Stimulated activated CD4-positive, alpha-beta T cell treated with anti-CD3 and anti-CD28 coated beads, Interleukin-2, amount 100 ng/mL, for 4 hours (primary cell): ENCODE data around the gene PLCB1.
"Not testable (repeated sequence)": the region's sequence is repeated elsewhere in the genome, so short reads cannot be mapped to it uniquely, and the experiment has no call there.

ENCODE experiments used
- DNase-seq: peaks from one replicate; pipeline ENCODE4 v3.0.0-alpha.2; 2020; ENCODE audit warnings: low read depth

Gene PLCB1

DNA sequence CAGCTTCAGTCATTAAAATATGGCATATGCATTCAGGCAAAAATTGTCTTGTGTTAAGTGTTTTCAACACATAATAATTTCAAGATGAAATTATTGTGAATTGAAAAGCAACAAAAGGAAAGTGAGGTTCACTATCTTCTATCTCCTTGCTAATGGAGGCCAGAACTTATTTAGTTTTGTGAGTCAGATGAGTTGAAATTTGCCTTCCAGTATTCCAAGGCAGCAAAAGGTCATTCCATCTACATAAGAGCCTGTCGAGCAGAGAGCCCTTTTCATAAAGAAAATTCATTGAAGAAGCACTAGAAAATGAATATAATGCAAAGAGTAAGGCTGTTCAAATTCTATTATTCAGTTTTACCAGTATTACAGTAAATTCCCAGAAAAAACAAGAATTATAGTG, 274.3 kb downstream of the PLCB1 start:
- no peak for DNase-seq

DNA sequence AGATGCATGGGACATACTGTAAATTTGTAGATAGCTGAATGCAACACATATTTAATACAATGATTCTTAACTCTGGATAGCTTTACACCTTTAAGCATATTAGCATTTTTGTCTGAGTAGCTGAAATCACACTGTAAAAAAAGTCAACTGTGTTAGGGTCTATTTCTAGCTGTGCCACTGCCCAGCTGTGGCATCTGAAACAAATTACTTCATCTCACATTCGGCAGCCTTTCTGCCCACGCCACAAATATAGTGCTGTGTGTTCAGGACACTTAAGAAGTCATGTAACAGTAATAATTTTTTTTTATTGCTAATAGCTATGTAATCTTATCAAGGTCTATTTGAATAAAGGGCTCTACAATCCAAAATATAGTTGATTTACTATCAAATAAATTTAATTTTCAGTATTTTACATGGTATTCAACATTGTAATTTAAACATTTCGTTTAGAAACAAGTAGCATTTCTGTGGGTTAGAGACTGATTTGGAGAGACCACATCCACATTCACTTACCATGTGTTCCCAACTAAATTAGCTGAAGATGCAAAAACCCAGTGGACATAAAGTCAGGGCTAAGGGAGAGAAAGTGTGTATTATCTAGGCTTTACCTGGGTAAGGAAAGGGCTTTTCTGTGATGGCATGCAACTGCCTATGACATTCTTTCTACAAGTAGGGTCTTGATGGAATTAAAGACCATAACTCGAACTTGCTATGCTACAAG, 276.7 kb downstream of the PLCB1 start:
- DNase-seq: no peak

DNA sequence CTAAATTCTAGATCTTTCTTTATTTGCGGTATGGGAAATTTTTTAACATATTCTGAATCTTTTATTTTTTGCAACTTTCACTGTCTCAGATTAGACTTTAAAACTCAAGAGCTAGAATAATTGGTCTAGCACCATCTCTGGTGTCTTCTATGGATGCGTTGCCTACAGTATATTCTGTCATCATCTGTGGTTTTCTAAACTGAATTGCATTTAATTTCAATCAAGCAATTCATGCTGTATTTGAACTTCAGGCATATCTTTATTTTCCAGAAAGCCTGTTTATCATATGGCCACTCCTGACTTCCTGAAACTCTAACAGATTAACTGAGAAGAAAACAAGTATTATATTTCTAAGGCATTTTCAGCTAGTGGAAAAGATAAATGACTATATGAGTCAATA, 281.6 kb downstream of the PLCB1 start:
- DNase-seq: no peak

DNA sequence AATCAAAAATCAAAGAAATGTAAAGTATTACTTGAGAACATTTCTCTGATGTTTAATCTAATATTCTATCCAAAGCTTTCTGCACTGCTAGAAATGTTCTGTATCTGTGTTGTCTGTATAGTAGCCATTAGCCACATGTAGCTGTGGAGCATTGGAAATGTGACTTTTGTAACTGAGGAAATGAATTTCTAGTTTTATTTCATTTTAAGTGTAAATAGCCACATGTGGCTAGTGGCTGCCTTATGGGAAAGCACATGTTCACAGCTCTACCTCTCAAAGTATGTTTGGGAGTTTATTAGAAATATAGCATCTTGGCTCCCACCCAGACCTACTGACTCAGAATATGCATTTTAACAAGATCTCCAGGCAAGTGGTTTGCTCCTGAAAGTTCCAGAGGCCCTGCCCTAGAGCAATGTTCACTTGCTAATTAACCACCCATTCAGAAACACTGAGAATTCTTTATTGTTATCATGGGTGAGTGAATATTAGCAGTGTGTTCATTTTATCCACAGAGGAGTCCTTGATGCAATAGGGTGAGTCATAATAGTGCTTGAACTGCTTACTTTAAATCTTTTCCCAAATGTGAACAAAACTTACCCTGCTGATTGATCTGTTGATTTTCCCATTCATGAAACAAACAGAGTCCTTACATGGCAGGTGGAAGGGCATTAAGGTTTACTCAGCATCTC, 282.7 kb downstream of the PLCB1 start:
- no peak for DNase-seq

DNA sequence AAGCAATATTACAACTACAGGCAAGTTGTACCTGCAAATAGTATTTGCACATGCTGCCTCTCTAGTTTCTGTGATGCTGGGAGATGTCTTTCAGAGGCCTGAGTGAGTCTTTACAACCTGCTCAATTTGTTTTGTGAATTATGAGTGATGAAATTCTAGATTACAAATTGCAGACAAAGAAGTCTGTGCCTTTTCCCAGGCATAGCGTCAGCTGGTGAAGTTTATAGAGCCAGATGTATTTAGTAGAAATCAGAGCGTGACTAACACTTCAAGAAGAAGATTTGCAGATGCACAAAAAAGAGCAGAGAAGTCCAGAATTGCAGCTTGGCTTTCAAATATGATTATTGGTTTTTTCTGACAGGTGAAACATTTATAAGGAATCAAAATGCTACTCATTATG, 289.9 kb downstream of the PLCB1 start:
- DNase-seq: no peak

DNA sequence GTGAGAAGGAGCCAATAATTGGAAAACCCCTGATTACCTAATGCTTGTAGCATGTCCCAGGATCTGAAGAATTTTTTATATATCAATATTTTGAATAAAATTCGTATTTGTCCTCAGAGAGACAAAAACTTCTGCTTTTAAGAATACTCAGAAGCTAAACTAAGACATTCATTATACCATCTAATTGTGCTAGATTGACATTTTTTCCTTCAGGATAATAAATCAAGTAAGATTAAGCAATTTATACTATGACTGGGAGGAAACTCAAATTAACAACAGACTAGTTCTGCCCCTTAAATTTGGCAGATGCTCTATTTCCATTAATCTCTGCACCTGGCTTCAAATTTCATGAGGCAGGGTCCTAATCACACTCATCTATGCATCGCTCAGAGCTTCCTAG, 291.4 kb downstream of the PLCB1 start:
- no peak for DNase-seq

DNA sequence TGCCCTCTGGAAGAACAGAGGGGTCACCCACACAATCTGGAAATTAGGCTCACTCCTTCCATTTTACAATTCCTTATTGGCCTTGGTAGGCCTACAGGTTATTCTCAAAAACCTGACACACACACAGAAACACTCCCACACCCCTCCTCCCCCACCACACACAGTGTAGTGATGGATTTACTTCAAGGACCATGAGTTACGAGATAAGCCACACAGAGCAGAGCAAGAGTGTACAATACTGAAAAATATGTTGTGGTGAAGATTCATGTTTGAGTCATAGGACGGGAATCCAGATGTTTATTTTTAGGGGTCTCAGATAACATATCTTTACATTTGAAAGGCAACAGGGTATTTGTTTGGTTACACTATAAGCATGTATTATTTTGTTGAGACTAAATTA, 291.9 kb downstream of the PLCB1 start:
- no peak for DNase-seq

DNA sequence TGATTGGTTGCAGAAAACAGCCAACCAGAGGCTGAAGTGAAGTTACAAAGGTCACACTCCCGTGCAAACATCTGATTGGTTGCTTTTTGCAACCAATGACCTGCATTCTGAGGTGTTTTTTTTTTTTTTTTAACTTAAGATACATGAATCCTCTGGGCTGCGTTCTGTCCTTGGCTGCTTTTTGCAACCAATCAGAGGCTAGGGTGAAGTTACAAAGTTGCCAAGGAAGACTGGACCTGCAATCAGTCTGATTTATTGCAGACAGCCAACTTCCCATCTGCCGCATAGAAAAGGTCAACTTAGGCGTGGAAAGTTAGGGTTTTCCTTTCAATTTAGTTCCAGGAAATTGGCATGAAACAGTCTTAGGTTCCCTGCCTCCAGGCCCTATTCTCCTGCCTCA, 292.9 kb downstream of the PLCB1 start:
- DNase-seq: no peak

DNA sequence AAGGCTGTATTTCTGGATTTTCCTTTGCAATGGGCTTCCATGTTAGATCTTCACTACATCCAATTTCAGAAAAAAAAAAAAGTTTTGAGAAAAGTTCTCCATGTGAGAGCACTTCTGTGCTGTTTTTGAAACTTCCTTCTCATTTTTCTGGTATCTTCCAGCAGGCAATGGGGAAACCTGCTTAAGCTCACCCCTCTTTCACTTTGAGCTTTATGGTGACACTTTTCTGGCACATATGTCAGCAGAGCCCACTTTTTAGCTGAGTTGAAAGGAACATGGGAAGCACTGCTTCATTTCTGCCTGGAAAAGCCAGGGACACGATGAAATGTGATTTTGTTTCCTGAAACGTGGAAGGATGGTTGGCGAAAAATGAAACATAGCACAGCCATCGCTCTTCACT, 293.7 kb downstream of the PLCB1 start:
- no peak for DNase-seq

DNA sequence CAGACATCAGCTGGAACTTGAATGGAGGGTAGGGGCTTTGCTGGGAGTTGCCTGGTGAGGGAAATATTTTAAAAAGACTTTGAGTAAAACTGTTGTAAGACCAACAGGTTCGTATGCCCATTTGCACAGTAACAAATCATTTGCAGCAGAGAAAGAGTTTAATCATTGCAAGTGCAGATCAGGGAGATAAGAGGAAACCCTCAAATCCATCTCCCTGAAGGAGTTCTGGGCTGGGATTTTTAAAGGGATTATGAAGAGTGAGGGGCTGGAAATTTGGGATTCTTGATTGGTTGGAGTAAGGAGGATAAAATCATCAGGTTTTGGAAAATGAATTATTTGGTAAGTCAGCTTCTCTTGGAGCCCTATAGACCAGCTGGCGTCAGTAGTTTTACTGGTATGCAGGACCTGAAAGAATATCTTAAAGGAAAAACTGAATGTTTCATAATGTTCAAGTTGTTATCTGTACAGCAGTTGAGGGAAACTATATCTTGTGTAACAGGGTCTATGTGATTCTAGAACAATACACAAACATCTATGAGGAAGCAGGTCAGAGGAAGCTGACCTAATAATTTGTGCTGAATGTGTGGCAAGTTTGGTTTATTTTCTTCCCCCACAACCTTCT, 295.5 kb downstream of the PLCB1 start:
- DNase-seq: no peak

DNA sequence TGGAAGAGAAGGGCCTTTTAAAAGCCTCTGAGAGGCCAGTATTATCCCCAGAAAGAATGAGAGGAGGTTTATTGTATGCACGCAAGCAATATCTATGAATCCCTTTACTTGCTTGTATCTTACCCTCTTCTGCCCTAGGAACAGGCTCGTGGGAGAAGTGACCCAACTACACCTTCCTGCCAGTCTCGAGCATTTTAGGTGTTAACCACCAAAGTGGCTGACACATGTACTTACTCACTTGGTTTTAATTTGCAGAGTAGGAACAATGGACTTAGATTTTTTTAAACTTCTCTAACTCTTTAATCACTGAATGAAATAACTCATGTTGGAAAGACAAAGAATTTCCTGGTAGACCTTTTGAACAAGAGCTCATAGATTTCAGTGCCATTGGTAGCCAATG, 296.9 kb downstream of the PLCB1 start:
- no peak for DNase-seq

DNA sequence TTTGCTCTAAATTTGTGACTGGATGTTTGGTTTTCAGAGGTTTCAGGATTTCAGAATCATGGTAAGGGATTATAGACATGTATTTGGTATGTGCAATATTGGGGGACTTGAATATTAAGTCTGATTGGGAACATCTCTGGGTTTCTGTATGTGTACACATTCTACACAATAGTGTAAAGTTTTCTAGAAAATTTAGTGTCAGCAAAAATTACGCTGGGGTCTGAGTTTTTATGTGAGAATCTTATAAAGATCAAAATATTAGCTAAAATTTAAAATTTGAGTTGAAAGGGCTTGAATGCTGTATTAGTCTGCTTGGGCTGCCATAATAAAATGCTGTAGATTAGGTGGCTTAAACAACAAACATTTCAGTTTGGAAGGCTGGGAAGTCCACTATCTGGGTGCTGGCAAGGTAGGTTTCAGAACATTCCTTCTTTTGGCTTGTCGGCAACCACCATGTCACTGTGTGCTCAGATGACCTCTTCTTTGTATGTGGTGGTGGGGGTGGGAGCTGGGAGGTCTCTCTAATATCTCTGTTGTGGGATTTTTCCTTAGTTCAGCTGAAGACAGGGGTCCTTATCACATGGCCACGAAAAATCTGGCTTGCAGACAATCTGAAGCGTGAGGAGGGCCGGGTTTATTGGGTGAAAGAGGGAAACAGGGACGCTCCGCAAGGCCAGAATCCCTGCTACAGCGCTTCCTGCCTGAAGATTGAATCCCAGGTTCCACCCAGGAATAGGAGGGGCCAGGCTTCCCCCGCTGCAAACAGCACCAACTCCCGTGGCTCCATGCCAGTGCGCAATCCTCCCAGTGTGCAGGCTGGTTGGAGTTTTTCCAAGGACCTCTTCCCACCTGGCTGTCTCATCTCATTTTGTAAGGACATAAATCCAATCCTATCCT, 299.7 kb downstream of the PLCB1 start:
- DNase-seq: no peak

DNA sequence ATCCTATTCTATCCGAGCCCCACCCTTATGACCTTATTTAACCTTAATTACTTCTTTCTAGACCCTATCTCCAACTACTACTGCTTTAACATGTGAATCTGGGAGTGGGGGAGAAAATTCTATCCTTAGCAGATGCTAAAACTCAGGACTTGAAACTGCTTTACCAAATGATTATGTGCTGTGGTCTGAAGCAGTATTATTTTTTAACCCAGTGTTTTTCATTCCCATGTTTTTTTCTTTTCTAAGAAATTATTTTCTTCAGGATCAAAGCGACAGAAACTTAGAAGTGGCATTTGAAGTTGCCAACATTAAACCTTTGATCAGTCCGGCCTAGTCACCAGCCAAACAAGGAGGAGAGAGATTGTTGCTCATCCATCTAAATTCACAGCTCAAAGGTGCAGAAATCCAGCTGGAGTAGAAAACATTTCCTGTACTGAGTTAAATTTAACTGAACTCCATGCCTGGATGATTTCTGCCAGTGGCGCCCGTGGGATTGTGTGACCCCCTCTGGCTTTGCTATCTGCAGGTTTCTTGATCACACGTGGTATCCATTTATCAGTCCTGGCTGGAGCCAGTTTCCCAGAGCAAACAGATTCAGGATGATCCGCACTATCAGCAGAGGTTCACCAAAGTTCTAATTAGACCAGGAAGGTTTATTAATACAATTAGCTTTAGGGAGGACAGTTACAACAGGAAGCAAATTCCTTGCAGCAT, 300.5 kb downstream of the PLCB1 start:
- DNase-seq: no peak

DNA sequence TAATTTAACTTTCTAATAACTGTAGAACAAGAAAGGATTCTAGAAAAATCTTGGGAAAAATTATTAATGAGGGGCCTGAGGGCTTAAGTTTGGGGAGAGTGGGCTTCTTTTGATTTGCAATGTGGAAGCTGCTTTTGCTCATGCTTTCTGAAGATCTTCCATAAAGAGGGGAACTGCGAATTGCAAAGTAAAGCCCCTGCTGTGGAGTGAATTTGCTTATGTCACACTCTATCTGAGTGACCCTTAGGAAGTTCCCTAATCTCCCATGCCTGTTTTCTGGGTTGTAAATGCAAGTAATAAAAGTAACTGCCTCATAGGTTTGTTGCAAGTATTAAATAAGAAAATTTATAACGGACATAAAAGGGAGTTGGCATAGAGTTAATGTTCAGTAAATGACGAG, 301.2 kb downstream of the PLCB1 start:
- DNase-seq: no peak

DNA sequence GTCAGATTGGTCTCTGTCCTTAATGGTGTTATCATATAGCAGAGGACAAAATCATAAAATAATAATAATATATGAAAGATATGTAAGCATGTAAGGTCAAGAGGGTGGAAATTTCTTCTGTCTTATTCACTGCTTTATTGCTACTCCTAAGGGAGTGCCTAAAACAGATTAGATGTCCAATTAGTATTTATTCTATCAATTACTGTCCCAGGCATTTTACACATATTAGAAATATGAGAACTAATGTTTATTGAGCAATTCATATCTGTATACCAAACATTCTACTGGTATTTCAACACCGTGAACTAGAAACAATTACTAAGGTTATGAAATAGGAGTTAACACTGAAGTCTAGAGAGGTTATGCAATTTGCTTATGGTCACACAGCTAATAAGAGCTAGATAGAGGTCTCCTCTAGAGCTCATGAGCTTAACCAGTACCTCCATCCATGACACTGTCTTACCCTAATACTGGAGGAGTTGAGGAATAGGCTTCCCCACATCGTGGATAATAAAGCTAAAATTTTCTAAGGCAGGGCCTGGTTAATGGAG, 302.3 kb downstream of the PLCB1 start:
- DNase-seq: no peak

DNA sequence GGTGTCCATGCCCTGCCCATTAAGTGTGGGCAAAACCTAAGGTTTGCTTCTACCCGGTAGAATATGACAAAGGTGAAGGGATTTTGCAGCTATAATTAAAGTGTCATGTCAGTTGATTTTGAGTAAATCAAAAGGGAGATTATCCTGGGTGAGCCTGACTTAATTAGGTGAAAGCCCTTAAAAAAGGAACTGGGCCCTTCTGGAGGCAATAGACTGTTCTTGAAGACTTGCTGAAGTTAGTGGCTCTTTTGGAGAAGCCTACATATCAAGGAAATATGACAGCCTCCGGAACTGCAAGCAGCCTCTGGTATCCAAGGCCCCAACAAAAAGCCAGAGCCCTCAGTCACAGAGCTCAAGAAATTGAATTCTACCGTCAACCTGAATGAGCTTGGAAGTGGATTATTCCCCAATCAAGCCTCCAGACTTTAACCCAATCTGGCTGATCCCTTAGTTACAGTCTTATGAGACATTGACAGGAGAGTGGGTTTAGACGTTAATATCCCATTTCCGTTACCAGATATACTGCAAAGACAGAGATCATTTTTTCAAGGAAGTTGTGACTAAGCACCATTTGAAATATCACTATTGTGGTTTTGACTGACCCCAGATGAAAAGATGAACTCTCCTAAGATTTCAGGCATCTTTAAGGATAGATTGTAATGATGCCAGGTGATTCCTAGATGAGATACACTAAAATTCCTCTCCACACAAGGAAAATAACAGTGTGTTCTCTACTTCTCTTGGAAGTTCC, 303.4 kb downstream of the PLCB1 start:
- no peak for DNase-seq

DNA sequence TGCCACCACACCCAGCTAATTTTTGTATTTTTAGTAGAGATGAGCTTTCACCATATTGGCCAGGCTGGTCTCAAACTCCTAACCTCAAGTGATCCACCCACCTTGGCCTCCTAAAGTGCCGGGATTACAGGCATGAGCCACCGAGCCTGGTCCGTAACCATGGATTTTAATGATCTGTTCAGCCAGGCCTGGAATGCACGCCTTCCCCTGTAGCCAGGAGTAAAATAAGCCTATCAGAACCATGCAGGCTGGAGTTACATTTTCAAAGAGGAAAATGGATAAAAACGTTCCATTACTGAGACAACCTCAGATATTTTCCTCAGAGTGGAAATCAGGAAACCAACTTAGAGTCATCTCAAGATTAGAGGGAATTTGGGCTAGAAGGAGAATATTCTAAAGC, 304.9 kb downstream of the PLCB1 start:
- DNase-seq: not testable (repeated sequence)

DNA sequence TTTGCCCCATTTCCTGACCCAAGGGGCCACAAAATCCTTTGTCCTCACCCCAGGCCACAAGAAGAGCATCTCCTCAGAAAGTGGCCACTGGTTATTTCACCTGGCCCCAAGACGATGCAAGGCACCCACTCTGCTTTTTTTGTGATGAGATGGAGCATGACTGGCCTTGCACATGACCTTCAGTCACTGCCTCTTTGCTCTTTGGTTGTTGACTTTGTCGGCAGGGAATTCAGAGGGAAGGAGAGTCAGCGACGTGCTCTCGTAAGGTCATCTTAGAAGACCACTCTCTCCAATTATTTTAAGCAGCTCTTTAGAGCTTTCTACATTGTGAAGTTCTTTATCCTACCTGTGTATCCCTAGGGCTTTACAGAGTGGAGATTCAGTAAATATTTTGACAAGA, 306.7 kb downstream of the PLCB1 start:
- no peak for DNase-seq

DNA sequence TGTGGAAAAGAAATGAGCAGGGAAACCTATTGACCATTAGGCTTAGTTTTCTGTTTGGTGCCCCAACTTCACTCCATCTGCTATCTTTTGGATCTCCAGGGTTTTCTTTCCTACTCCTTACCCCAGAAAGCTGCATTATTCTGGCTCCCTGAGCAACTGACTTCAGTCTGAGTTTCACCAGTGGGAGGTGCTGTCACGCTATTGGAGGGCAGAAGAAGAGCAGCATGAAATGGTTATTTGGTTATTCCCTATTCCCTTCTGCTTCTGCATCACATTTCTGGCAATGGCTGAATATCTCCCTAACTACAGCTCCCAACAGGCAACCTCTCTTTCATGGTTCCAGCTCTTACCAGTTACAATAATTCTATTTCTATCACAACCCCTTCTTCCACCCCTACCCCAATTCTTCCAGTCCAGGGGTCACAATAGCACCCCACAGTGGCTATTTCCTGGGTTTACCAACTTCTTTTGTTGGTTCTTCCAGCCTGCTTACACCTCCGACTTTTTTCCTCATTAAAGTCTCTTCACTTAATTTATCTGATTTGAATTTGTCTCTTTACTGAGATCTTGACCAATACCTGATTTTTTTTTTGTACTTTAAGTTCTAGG, 311.5 kb downstream of the PLCB1 start:
- no peak for DNase-seq
